Activated T-cell treated with anti-CD3 and anti-CD28 coated beads, Interleukin-2, amount 50 U/mL, for 72 hours (primary cell): ENCODE data around the gene PREB. TPM values are rescaled to one million over a fixed set of nuclear protein-coding genes. Genes with fewer than 3 reads are reported as not detected.

ENCODE experiments used
- ATAC-seq, 2 donors: fragments of 150-1000 bp; cut with Tn5 transposase; replicated peaks in 1 of 2; 2 replicates each; pipeline ENCODE4 v1.10.0; 2021; ENCODE audit warnings: moderate library complexity in 2 of 2, mild to moderate bottlenecking in 1 of 2
- DNase-seq, 2 donors: peaks; one replicate each; pipeline ENCODE4 v3.0.0; 2021 to 2022; ENCODE audit warnings: mixed read lengths in 1 of 2
- H3K27ac Mint-ChIP-seq: one replicate; pipeline ENCODE4 v1.8.0; 2022; ENCODE audit warnings: mild to moderate bottlenecking, moderate library complexity, mixed read lengths
- H3K27me3 Mint-ChIP-seq: one replicate; pipeline ENCODE4 v1.8.0; 2022; ENCODE audit warnings: low read depth, mixed read lengths
- H3K36me3 Mint-ChIP-seq, 2 donors: one replicate each; pipeline ENCODE4 v1.8.0; 2022; ENCODE audit warnings: mixed read lengths in 2 of 2, mild to moderate bottlenecking in 1 of 2; ENCODE audit not compliant: insufficient read depth in 2 of 2
- H3K4me1 Mint-ChIP-seq: one replicate; pipeline ENCODE4 v1.8.0; 2022; ENCODE audit warnings: low read depth, mixed read lengths
- H3K4me3 Mint-ChIP-seq, 2 donors: one replicate each; pipeline ENCODE4 v1.8.0; 2022; ENCODE audit warnings: mild to moderate bottlenecking in 2 of 2, mixed read lengths in 2 of 2, moderate library complexity in 2 of 2
- H3K9me3 Mint-ChIP-seq, 2 donors: one replicate each; pipeline ENCODE4 v1.8.0; 2022; ENCODE audit warnings: mixed read lengths in 2 of 2
- total RNA-seq, 2 donors: library from RNA; stranded (reverse); gene quantifications; one replicate each; pipeline ENCODE4 v1.2.3, GENCODE V29; 2022

The PREB gene
- total RNA-seq, 2 donors from 2014 or later: 35.5 to 41.1 TPM

DNA sequence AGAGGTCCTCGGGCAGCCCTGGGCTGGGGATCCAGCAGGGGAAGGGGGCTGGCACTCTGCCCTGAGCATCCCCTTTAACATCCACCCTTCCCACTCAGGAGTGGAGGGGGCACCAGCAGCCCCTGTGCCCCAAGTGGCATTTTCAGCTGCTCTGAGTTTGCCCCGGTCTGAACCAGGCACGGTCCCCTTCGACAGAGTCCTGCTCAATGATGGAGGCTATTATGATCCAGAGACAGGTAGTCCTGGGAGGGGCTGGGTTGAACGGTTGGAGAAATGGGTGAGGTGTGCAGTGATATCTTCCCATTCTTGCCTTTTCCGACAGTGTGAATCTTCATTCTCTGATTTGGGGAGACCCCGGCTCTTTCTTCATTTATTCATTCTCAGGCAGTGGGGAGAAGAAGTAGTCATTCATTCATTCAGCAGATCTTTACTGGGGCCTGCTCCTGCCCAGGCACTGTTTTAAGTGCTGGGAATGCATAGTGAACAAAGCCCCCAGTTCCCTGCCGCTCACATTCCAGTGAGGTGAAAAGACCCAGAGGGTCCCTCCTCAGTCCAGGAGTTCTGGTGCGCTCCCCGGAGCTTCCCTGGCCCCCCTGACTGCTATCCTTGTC lies 49.3 kb downstream of the PREB start:
- Mint-ChIP-seq H3K4me3 (peak overlapping the region; percentile 95 to 96), H3K36me3 (no peaks in the 10 kb centered on the region), H3K9me3 (no peaks in the 10 kb centered on the region), H3K27ac (peak overlapping the region; percentile 12), H3K4me1 (peaks cover 59% of the 10 kb centered on the region), H3K27me3 (no peaks in the 10 kb centered on the region)
- DNase-seq (no peak), ATAC-seq (no peak)

DNA sequence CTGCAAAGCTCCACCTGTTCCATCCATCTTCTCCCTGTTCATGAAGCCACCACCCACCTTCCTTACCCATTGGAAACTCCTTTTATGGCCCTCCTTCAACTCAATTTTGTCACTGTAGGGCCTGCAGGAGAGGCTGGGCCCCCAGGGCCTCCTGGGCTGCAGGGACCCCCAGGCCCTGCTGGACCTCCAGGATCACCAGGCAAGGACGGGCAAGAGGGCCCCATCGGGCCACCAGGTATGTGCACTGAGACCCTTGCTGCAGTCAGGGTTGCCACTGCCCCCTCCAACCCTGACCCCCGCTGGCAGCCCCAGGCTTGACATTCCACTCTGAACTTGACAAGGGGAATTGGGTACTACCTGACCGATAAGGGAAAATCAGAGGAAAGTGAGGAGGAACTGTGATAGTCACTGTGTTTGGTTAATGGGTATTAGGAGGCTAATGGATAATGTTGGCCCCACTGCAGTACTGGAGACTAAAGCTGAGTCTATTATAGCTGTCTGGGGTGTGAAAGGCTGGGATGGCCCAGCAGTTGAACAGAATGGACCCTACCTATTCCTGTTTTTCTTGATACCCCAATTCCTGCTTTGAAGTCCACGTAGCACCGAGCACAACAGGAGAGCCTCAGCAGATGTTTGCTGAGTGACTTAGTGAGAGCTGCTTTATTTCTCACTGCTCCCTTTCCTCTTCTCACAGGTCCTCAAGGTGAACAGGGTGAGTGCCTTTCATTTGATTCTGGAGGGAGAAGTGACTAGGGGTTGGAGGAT lies 50.0 kb downstream of the PREB start:
- Mint-ChIP-seq H3K4me3 (peak overlapping the region; percentile 10 to 95), H3K27ac (no peak overlapping the region), H3K36me3 (no peaks in the 10 kb centered on the region), H3K9me3 (no peaks in the 10 kb centered on the region), H3K27me3 (no peaks in the 10 kb centered on the region), H3K4me1 (peaks cover 64% of the 10 kb centered on the region)
- ATAC-seq (no peak), DNase-seq (no peak)

DNA sequence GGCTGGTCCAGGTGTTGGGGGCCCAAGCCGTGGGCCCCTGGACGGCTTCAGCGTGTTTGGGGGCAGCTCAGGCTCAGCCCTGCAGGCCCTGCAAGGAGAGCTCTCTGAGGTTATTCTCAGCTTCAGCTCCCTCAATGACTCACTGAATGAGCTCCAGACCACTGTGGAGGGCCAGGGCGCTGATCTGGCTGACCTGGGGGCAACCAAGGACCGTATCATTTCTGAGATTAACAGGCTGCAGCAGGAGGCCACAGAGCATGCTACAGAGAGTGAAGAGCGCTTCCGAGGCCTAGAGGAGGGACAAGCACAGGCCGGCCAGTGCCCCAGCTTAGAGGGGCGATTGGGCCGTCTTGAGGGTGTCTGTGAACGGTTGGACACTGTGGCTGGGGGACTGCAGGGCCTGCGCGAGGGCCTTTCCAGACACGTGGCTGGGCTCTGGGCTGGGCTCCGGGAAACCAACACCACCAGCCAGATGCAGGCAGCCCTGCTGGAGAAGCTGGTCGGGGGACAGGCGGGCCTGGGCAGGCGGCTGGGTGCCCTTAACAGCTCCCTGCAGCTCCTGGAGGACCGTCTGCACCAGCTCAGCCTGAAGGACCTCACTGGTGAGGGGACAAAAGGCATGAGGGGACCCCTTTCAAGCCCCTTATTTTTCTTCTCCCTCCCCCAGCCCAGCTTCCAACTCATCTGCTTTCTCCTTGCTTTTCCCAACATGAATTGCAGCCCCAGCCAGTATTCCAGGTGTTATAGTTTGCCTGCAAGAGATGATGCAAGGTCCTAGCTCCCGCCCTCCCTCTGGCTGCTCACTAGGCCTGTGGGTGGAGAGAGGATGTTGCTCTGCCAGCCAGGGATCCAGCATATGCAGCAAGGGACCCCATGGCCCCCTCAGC lies 50.8 kb downstream of the PREB start:
- Mint-ChIP-seq H3K27ac (no peak overlapping the region), H3K27me3 (no peaks in the 10 kb centered on the region), H3K4me3 (no peak overlapping the region), H3K4me1 (peaks cover 58% of the 10 kb centered on the region), H3K36me3 (no peaks in the 10 kb centered on the region), H3K9me3 (no peaks in the 10 kb centered on the region)
- ATAC-seq (no peak), DNase-seq (no peak)

DNA sequence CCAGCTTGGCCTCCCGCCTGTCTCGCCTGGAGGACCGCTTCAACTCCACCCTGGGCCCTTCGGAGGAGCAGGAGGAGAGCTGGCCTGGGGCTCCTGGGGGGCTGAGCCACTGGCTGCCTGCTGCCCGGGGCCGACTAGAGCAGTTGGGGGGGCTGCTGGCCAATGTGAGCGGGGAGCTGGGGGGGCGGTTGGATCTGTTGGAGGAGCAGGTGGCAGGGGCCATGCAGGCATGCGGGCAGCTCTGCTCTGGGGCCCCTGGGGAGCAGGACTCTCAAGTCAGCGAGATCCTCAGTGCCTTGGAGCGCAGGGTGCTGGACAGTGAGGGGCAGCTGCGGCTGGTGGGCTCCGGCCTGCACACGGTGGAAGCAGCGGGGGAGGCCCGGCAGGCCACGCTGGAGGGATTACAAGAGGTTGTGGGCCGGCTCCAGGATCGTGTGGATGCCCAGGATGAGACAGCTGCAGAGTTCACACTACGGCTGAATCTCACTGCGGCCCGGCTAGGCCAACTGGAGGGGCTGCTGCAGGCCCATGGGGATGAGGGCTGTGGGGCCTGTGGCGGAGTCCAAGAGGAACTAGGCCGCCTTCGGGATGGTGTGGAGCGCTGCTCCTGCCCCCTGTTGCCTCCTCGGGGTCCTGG lies 51.5 kb downstream of the PREB start:
- Mint-ChIP-seq H3K4me3 (no peak overlapping the region), H3K9me3 (no peaks in the 10 kb centered on the region), H3K27me3 (no peaks in the 10 kb centered on the region), H3K4me1 (peaks cover 52% of the 10 kb centered on the region), H3K27ac (no peak overlapping the region), H3K36me3 (no peaks in the 10 kb centered on the region)
- ATAC-seq (no peak), DNase-seq (no peak)

DNA sequence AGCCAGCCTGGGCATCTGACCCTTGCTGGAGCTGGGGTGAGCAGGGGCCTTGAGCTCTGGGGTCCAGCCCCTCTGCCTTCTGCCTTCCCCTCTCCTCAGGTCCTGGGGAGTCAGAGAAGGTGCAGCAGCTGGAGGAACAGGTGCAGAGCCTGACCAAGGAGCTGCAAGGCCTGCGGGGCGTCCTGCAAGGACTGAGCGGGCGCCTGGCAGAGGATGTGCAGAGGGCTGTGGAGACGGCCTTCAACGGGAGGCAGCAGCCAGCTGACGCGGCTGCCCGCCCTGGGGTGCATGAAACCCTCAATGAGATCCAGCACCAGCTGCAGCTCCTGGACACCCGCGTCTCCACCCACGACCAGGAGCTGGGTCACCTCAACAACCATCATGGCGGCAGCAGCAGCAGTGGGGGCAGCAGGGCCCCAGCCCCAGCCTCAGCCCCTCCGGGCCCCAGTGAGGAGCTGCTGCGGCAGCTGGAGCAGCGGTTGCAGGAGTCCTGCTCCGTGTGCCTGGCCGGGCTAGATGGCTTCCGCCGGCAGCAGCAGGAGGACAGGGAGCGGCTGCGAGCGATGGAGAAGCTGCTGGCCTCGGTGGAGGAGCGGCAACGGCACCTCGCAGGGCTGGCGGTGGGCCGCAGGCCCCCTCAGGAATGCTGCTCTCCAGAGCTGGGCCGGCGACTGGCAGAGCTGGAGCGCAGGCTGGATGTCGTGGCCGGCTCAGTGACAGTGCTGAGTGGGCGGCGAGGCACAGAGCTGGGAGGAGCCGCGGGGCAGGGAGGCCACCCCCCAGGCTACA lies 52.3 kb downstream of the PREB start:
- no peak for DNase-seq
- peaks cover 48% of the 10 kb centered on the region for H3K4me1 Mint-ChIP-seq
- H3K4me3 Mint-ChIP-seq: peak overlapping the region; percentile 76
- H3K27ac Mint-ChIP-seq: peak overlapping the region; percentile 88
- H3K36me3 Mint-ChIP-seq: no peaks in the 10 kb centered on the region
- no peaks in the 10 kb centered on the region for H3K9me3 Mint-ChIP-seq
- no peak for ATAC-seq
- no peaks in the 10 kb centered on the region for H3K27me3 Mint-ChIP-seq

Other genes with a start within 250 kb of the PREB start
- gene MAPRE3, start 164.0 kb downstream of the PREB start, total RNA-seq: 1 to 10 TPM; 4.8 to 5.3 TPM
- 10 to 100 TPM; 50.5 to 53.6 TPM for gene TMEM214, start 101.7 kb downstream of the PREB start, total RNA-seq
- gene AGBL5, start 83.0 kb downstream of the PREB start, total RNA-seq: 10 to 100 TPM; 12.1 to 16.1 TPM
- 100 to 1,000 TPM; 238 to 260 TPM for gene OST4, start 63.0 kb downstream of the PREB start, total RNA-seq
- 1 to 10 TPM in 1 of 2 donors, under 1 TPM in 1; 0.36 to 1.0 TPM for gene EMILIN1, start 56.0 kb downstream of the PREB start, total RNA-seq
- gene KHK, start 47.9 kb downstream of the PREB start, total RNA-seq: 10 to 100 TPM; 11.9 to 12.9 TPM
- 1 to 10 TPM in 1 of 2 donors, under 1 TPM in 1; 0.81 to 2.4 TPM for gene CGREF1, start 15.5 kb downstream of the PREB start, total RNA-seq
- under 1 TPM; 0.34 to 0.72 TPM for gene ABHD1, start 10.8 kb downstream of the PREB start, total RNA-seq
- gene PRR30, start 4.8 kb upstream of the PREB start, total RNA-seq: not detected
- not detected for gene TCF23, start 14.4 kb upstream of the PREB start, total RNA-seq
- 10 to 100 TPM; 80.5 to 87.3 TPM for gene ATRAID, start 77.4 kb upstream of the PREB start, total RNA-seq
- gene SLC5A6, start 77.6 kb upstream of the PREB start, total RNA-seq: 10 to 100 TPM; 38.8 to 39.2 TPM
- 10 to 100 TPM; 53.6 to 64.5 TPM for gene CAD, start 82.7 kb upstream of the PREB start, total RNA-seq
- 1 to 10 TPM; 1.5 to 2.3 TPM for gene SLC30A3, start 128.4 kb upstream of the PREB start, total RNA-seq
- under 1 TPM in 1 of 2 donors, not detected in 1; 0.31 TPM for gene DNAJC5G, start 140.8 kb upstream of the PREB start, total RNA-seq
- gene TRIM54, start 147.8 kb upstream of the PREB start, total RNA-seq: under 1 TPM in 1 of 2 donors, not detected in 1; 0.36 TPM
- gene UCN, start 173.8 kb upstream of the PREB start, total RNA-seq: 1 to 10 TPM; 4.9 to 7.6 TPM
- gene MPV17, start 188.5 kb upstream of the PREB start, total RNA-seq: 10 to 100 TPM; 73.2 to 93.0 TPM
- gene GTF3C2, start 222.1 kb upstream of the PREB start, total RNA-seq: 10 to 100 TPM; 56.6 to 58.7 TPM
- gene EIF2B4, start 235.7 kb upstream of the PREB start, total RNA-seq: 10 to 100 TPM; 30.0 to 42.7 TPM
- gene SNX17, start 236.0 kb upstream of the PREB start, total RNA-seq: 10 to 100 TPM; 66.1 to 70.7 TPM
- 10 to 100 TPM; 15.7 to 15.9 TPM for gene ZNF513, start 246.1 kb upstream of the PREB start, total RNA-seq